HG02970 (cell line): ENCODE data around the gene TMEM89.

ENCODE experiments used
- ATAC-seq: cut with Tn5 transposase; IDR thresholded peaks from one replicate; pipeline ENCODE4 v1.9.1; 2021; ENCODE audit warnings: mild to moderate bottlenecking, moderate library complexity, moderate number of reproducible peaks; ENCODE audit not compliant: unreplicated experiment, low FRiP score

The TMEM89 gene

GRCh38 chr3:48621461-48621869 is at the start of gene TMEM89:
TSS of gene TMEM89 (minus strand) at chr3:48621769. CDS start at chr3:48621756, 13 bp downstream.
- ATAC-seq = no peak

- no peak for ATAC-seq
Measured at GRCh38 chr3:48664929-48665328, 43.4 kb upstream of the TMEM89 start.

GRCh38 chr3:48664313-48664644 is 42.7 kb upstream of the TMEM89 start:
- no peak for ATAC-seq

GRCh38 chr3:48663489-48664312 is 42.1 kb upstream of the TMEM89 start:
- ATAC-seq = peak; percentile 80

- ATAC-seq = no peak
Measured at GRCh38 chr3:48662753-48663488, 41.4 kb upstream of the TMEM89 start, which contains the start of gene CELSR3. TSS of gene CELSR3 (minus strand) at chr3:48662886. CDS start at chr3:48662634, 252 bp downstream.

- no peak for ATAC-seq
Measured at GRCh38 chr3:48662145-48662752, 40.7 kb upstream of the TMEM89 start.

- peak; percentile 37 for ATAC-seq
Measured at GRCh38 chr3:48661501-48662144, 40.1 kb upstream of the TMEM89 start.

GRCh38 chr3:48660800-48661400 is 39.3 kb upstream of the TMEM89 start:
- no peak for ATAC-seq

GRCh38 chr3:48656841-48657281 is 35.3 kb upstream of the TMEM89 start:
- ATAC-seq = no peak

GRCh38 chr3:48656061-48656840 is 34.7 kb upstream of the TMEM89 start:
- no peak for ATAC-seq

- no peak for ATAC-seq
Measured at GRCh38 chr3:48655606-48656005, 34.0 kb upstream of the TMEM89 start.

- no peak for ATAC-seq
Measured at GRCh38 chr3:48655063-48655462, 33.5 kb upstream of the TMEM89 start.

GRCh38 chr3:48652923-48653715 is 31.6 kb upstream of the TMEM89 start:
- no peak for ATAC-seq

GRCh38 chr3:48651771-48652170 is 30.2 kb upstream of the TMEM89 start:
- ATAC-seq = no peak

- no peak for ATAC-seq
Measured at GRCh38 chr3:48650723-48651122, 29.2 kb upstream of the TMEM89 start.

- no peak for ATAC-seq
Measured at GRCh38 chr3:48648188-48648850, 26.8 kb upstream of the TMEM89 start.

GRCh38 chr3:48647714-48648113 is 26.1 kb upstream of the TMEM89 start:
- ATAC-seq = no peak
